GM21447 (cell line): Measurements from ENCODE around the gene F5.

Experiments
- ATAC-seq: cut with Tn5 transposase; IDR thresholded peaks from one replicate; pipeline ENCODE4 v1.9.1; 2021; ENCODE audit not compliant: unreplicated experiment

F5 gene

GRCh38 chr1:169484101-169484500 is 102.2 kb downstream of the F5 start:
- no peak for ATAC-seq

GRCh38 chr1:169483500-169483966 is 102.7 kb downstream of the F5 start:
- ATAC-seq: no peak

GRCh38 chr1:169479363-169480066 is 106.8 kb downstream of the F5 start:
- ATAC-seq: no peak

- ATAC-seq: no peak
Observed at GRCh38 chr1:169478094-169478672, 108.1 kb downstream of the F5 start.

GRCh38 chr1:169475806-169476387 is 110.4 kb downstream of the F5 start:
- no peak for ATAC-seq

- ATAC-seq: no peak
Observed at GRCh38 chr1:169474302-169474995, 111.8 kb downstream of the F5 start.

- no peak for ATAC-seq
Observed at GRCh38 chr1:169473347-169473746, 112.9 kb downstream of the F5 start.

GRCh38 chr1:169472738-169473137 is 113.5 kb downstream of the F5 start:
- ATAC-seq: no peak

- ATAC-seq: no peak
Observed at GRCh38 chr1:169468982-169469381, 117.3 kb downstream of the F5 start.

GRCh38 chr1:169466259-169467230 is 119.7 kb downstream of the F5 start:
- ATAC-seq: no peak

GRCh38 chr1:169465281-169465680 is 121.0 kb downstream of the F5 start:
- ATAC-seq: no peak
